HG02938 (cell line): ENCODE results near the gene RRP15.
A peak's percentile ranks its signal among the peaks of the same experiment; 100 is the strongest.

Experiments
- ATAC-seq: cut with Tn5 transposase; IDR thresholded peaks from one replicate; pipeline ENCODE4 v1.9.1; 2021; ENCODE audit warnings: mild to moderate bottlenecking, moderate library complexity; ENCODE audit not compliant: unreplicated experiment

Gene RRP15

GRCh38 chr1:218284917-218285635 lies at the start of gene RRP15:
Gene RRP15, plus strand, starts transcription at chr1:218285293. Its CDS starts 24 bp downstream, at chr1:218285317.
- peak; percentile 99 for ATAC-seq

GRCh38 chr1:218242171-218242570 lies 42.9 kb upstream of the RRP15 start:
- no peak for ATAC-seq

- no peak for ATAC-seq
Observed at GRCh38 chr1:218247339-218247738, 37.8 kb upstream of the RRP15 start.

GRCh38 chr1:218249338-218250140 lies 35.6 kb upstream of the RRP15 start:
- ATAC-seq, result no peak

GRCh38 chr1:218250492-218250891 lies 34.6 kb upstream of the RRP15 start:
- no peak for ATAC-seq

GRCh38 chr1:218254296-218254946 lies 30.7 kb upstream of the RRP15 start:
- ATAC-seq, result no peak

GRCh38 chr1:218255090-218255489 lies 30.0 kb upstream of the RRP15 start:
- no peak for ATAC-seq

- no peak for ATAC-seq
Observed at GRCh38 chr1:218257371-218257770, 27.7 kb upstream of the RRP15 start.

- no peak for ATAC-seq
Observed at GRCh38 chr1:218257971-218258370, 27.1 kb upstream of the RRP15 start.

GRCh38 chr1:218259339-218259738 lies 25.8 kb upstream of the RRP15 start:
- ATAC-seq, result no peak

- ATAC-seq, result peak; percentile 67
Observed at GRCh38 chr1:218259800-218260199, 25.3 kb upstream of the RRP15 start.

GRCh38 chr1:218262259-218262658 lies 22.8 kb upstream of the RRP15 start:
- no peak for ATAC-seq

GRCh38 chr1:218266356-218266755 lies 18.7 kb upstream of the RRP15 start:
- ATAC-seq, result no peak

GRCh38 chr1:218272366-218272765 lies 12.7 kb upstream of the RRP15 start:
- no peak for ATAC-seq

GRCh38 chr1:218273762-218274479 lies 11.2 kb upstream of the RRP15 start:
- ATAC-seq, result no peak

- no peak for ATAC-seq
Observed at GRCh38 chr1:218274511-218274910, 10.6 kb upstream of the RRP15 start.

GRCh38 chr1:218275823-218276222 lies 9.3 kb upstream of the RRP15 start:
- ATAC-seq, result no peak

GRCh38 chr1:218281285-218281684 lies 3.8 kb upstream of the RRP15 start:
- no peak for ATAC-seq

- ATAC-seq, result no peak
Observed at GRCh38 chr1:218284377-218284916, 646 bp upstream of the RRP15 start.

GRCh38 chr1:218292515-218292914 lies 7.4 kb downstream of the RRP15 start:
- no peak for ATAC-seq

- ATAC-seq, result no peak
Observed at GRCh38 chr1:218294546-218294945, 9.5 kb downstream of the RRP15 start.
